ENCODE results near the gene VGF.
A peak's percentile ranks its signal among the peaks of the same experiment; 100 is the strongest.
"Not testable (repeated sequence)": the region's sequence is repeated elsewhere in the genome, so short reads cannot be mapped to it uniquely, and the experiment has no call there.

VGF gene

GRCh38 chr7:101133621-101134398 lies 31.6 kb downstream of the VGF start:
- Histone ChIP-seq H3K36me3 (ENCODE audit: insufficient read depth, low read length) (no peaks in the 10 kb centered on the region), H3K4me3 (ENCODE audit: low read length) (no peak overlapping the region), H3K27me3 (ENCODE audit: insufficient read depth, low read length) (no peaks in the 10 kb centered on the region), H3K4me1 (ENCODE audit: insufficient read depth, low read length) (peaks cover 10% of the 10 kb centered on the region), H2AFZ (ENCODE audit: low read depth, low read length) (no peak overlapping the region), H3K9me3 (ENCODE audit: low read length) (no peaks in the 10 kb centered on the region)

- H3K36me3 ChIP-seq (ENCODE audit: insufficient read depth, low read length); H3K4me1 ChIP-seq (ENCODE audit: insufficient read depth, low read length); H2AFZ ChIP-seq (ENCODE audit: low read depth, low read length); H3K27me3 ChIP-seq (ENCODE audit: insufficient read depth, low read length); H3K9me3 ChIP-seq (ENCODE audit: low read length); H3K4me3 ChIP-seq (ENCODE audit: low read length): not testable (repeated sequence)
Measured at GRCh38 chr7:101132626-101133600, 32.5 kb downstream of the VGF start.

GRCh38 chr7:101129603-101130117 lies 35.7 kb downstream of the VGF start:
- H3K4me3 ChIP-seq (ENCODE audit: low read length) = no peak overlapping the region
- H3K27me3 ChIP-seq (ENCODE audit: insufficient read depth, low read length) = no peaks in the 10 kb centered on the region
- H3K4me1 ChIP-seq (ENCODE audit: insufficient read depth, low read length) = peaks cover 21% of the 10 kb centered on the region
- H3K9me3 ChIP-seq (ENCODE audit: low read length) = no peaks in the 10 kb centered on the region
- H2AFZ ChIP-seq (ENCODE audit: low read depth, low read length) = no peak overlapping the region
- no peaks in the 10 kb centered on the region for H3K36me3 ChIP-seq (ENCODE audit: insufficient read depth, low read length)

- no peaks in the 10 kb centered on the region for H3K36me3 ChIP-seq (ENCODE audit: insufficient read depth, low read length)
- no peak overlapping the region for H2AFZ ChIP-seq (ENCODE audit: low read depth, low read length)
- no peaks in the 10 kb centered on the region for H3K27me3 ChIP-seq (ENCODE audit: insufficient read depth, low read length)
- H3K4me3 ChIP-seq (ENCODE audit: low read length) = no peak overlapping the region
- peaks cover 17% of the 10 kb centered on the region for H3K4me1 ChIP-seq (ENCODE audit: insufficient read depth, low read length)
- H3K9me3 ChIP-seq (ENCODE audit: low read length) = no peaks in the 10 kb centered on the region
Measured at GRCh38 chr7:101128040-101128834, 37.1 kb downstream of the VGF start.

GRCh38 chr7:101127460-101128039 lies 37.8 kb downstream of the VGF start:
- Histone ChIP-seq H3K4me3 (ENCODE audit: low read length) (peak overlapping the region; percentile 26), H3K27me3 (ENCODE audit: insufficient read depth, low read length) (no peaks in the 10 kb centered on the region), H3K4me1 (ENCODE audit: insufficient read depth, low read length) (peaks cover 17% of the 10 kb centered on the region), H3K9me3 (ENCODE audit: low read length) (no peaks in the 10 kb centered on the region), H3K36me3 (ENCODE audit: insufficient read depth, low read length) (no peaks in the 10 kb centered on the region), H2AFZ (ENCODE audit: low read depth, low read length) (no peak overlapping the region)

- peak within 1 kb of the TSS; percentile 26 for H3K4me3 ChIP-seq (ENCODE audit: low read length)
- no peak within 1 kb of the TSS for H2AFZ ChIP-seq (ENCODE audit: low read depth, low read length)
- H3K36me3 ChIP-seq (ENCODE audit: insufficient read depth, low read length) = no peaks in the 10 kb centered on the region
- no peaks in the 10 kb centered on the region for H3K9me3 ChIP-seq (ENCODE audit: low read length)
- peaks cover 20% of the 10 kb centered on the region for H3K4me1 ChIP-seq (ENCODE audit: insufficient read depth, low read length)
- H3K27me3 ChIP-seq (ENCODE audit: insufficient read depth, low read length) = no peaks in the 10 kb centered on the region
Measured at GRCh38 chr7:101126651-101127459, 38.5 kb downstream of the VGF start, which contains the start of gene SERPINE1. Gene SERPINE1 (plus strand): TSS chr7:101127104. CDS start chr7:101128394, 1,290 bp downstream.

GRCh38 chr7:101125989-101126650 lies 39.2 kb downstream of the VGF start:
- H3K36me3 ChIP-seq (ENCODE audit: insufficient read depth, low read length) = no peaks in the 10 kb centered on the region
- no peaks in the 10 kb centered on the region for H3K27me3 ChIP-seq (ENCODE audit: insufficient read depth, low read length)
- H2AFZ ChIP-seq (ENCODE audit: low read depth, low read length) = no peak overlapping the region
- peaks cover 21% of the 10 kb centered on the region for H3K4me1 ChIP-seq (ENCODE audit: insufficient read depth, low read length)
- no peak overlapping the region for H3K4me3 ChIP-seq (ENCODE audit: low read length)
- H3K9me3 ChIP-seq (ENCODE audit: low read length) = no peaks in the 10 kb centered on the region

- no peak overlapping the region for H2AFZ ChIP-seq (ENCODE audit: low read depth, low read length)
- H3K9me3 ChIP-seq (ENCODE audit: low read length) = no peaks in the 10 kb centered on the region
- no peaks in the 10 kb centered on the region for H3K27me3 ChIP-seq (ENCODE audit: insufficient read depth, low read length)
- H3K36me3 ChIP-seq (ENCODE audit: insufficient read depth, low read length) = no peaks in the 10 kb centered on the region
- no peak overlapping the region for H3K4me3 ChIP-seq (ENCODE audit: low read length)
- H3K4me1 ChIP-seq (ENCODE audit: insufficient read depth, low read length) = peaks cover 21% of the 10 kb centered on the region
Measured at GRCh38 chr7:101124376-101125056, 40.9 kb downstream of the VGF start.

- H3K4me1 ChIP-seq (ENCODE audit: insufficient read depth, low read length) = peaks cover 21% of the 10 kb centered on the region
- H3K36me3 ChIP-seq (ENCODE audit: insufficient read depth, low read length) = no peaks in the 10 kb centered on the region
- H3K4me3 ChIP-seq (ENCODE audit: low read length) = no peak overlapping the region
- no peaks in the 10 kb centered on the region for H3K27me3 ChIP-seq (ENCODE audit: insufficient read depth, low read length)
- H3K9me3 ChIP-seq (ENCODE audit: low read length) = no peaks in the 10 kb centered on the region
- no peak overlapping the region for H2AFZ ChIP-seq (ENCODE audit: low read depth, low read length)
Measured at GRCh38 chr7:101123703-101124068, 41.7 kb downstream of the VGF start.

GRCh38 chr7:101122933-101123702 lies 42.3 kb downstream of the VGF start:
- peaks cover 21% of the 10 kb centered on the region for H3K4me1 ChIP-seq (ENCODE audit: insufficient read depth, low read length)
- no peak overlapping the region for H3K4me3 ChIP-seq (ENCODE audit: low read length)
- no peaks in the 10 kb centered on the region for H3K9me3 ChIP-seq (ENCODE audit: low read length)
- H3K36me3 ChIP-seq (ENCODE audit: insufficient read depth, low read length) = no peaks in the 10 kb centered on the region
- H3K27me3 ChIP-seq (ENCODE audit: insufficient read depth, low read length) = no peaks in the 10 kb centered on the region
- H2AFZ ChIP-seq (ENCODE audit: low read depth, low read length) = no peak overlapping the region

All from neuron (in vitro differentiated cells).